ENCODE data around the gene SLC44A4. TPM values are rescaled to one million over a fixed set of nuclear protein-coding genes. Genes with fewer than 3 reads are reported as not detected.

The SLC44A4 gene
- total RNA-seq (2021), result 3.1 to 3.5 TPM (median 3.5 TPM) in 3 replicates
- percentile 26 among the genes with signal in this experiment for Bru-seq, nascent RNA
- long read RNA-seq, experiment 1, partial matches to known transcripts, result 0 of 4 reads
- long read RNA-seq, experiment 1, other reads (novel, unspliced or antisense), result 0 of 4 reads
- long read RNA-seq, experiment 2, partial matches to known transcripts, result 2 of 2 reads
- long read RNA-seq, experiment 2, other reads (novel, unspliced or antisense), result 0 of 2 reads
- long read RNA-seq, experiment 3, result 0 reads

- H3K36me3 Mint-ChIP-seq, result peaks cover 35% of the 10 kb centered on the region
- H3K9me3 Mint-ChIP-seq, result no peaks in the 10 kb centered on the region
- no peaks in the 10 kb centered on the region for H3K27me3 Mint-ChIP-seq (ENCODE audit: low read depth)
- peak within 1 kb of the TSS; percentile 51 for H3K4me3 Mint-ChIP-seq
- H3K4me1 Mint-ChIP-seq, result peaks cover 6% of the 10 kb centered on the region
- POLR2A ChIA-PET, result no interaction called here
- DNase-seq (ENCODE audit: low spot score), result peak; percentile 52
- H3K27ac Mint-ChIP-seq, result peak within 1 kb of the TSS; percentile 94
- 0 out of 2 replicates have a peak, but pooled peaks have one; percentile 50 for TF ChIP-seq ZNF416 (CRISPR knock-in tag; IDR thresholded peaks at IDR 0.05)
- TF ChIP-seq SP1 (CRISPR knock-in tag; conservative IDR thresholded peaks at IDR 0.05), result no peak
- TF ChIP-seq FOXP1 (CRISPR knock-in tag; IDR thresholded peaks at IDR 0.05; ENCODE audit: borderline replicate concordance), result no peak
- CTCF ChIA-PET, result interaction anchor here (0.8 to 2.1 kb wide), 5 partner anchors 9 to 189 kb away, joined by 3 to 7 read pairs (median 3); partner anchors contain the start of gene NEU1
- ATAC-seq, result peak; percentile 77
Measured at GRCh38 chr6:31878726-31879125, at the start of gene SLC44A4. SLC44A4 (minus strand) TSS chr6:31878997; CDS start chr6:31878980, 17 bp downstream.

- no peak overlapping the region for H3K4me3 Mint-ChIP-seq
- no peaks in the 10 kb centered on the region for H3K4me1 Mint-ChIP-seq
- CTCF ChIA-PET, result interaction anchor here (1.7 kb wide), 1 partner anchor 24 kb away, joined by 5 read pairs; no protein-coding TSS in a partner anchor
- TF ChIP-seq FOXP1 (CRISPR knock-in tag; IDR thresholded peaks at IDR 0.05; ENCODE audit: borderline replicate concordance) (no peak), ZBTB21 (CRISPR knock-in tag; IDR thresholded peaks at IDR 0.05; ENCODE audit: borderline replicate concordance) (no peak), CREB1 (CRISPR knock-in tag; IDR thresholded peaks at IDR 0.05) (no peak), ERG (CRISPR knock-in tag; IDR thresholded peaks at IDR 0.05) (no peak), ZNF671 (CRISPR knock-in tag; IDR thresholded peaks at IDR 0.05) (no peak), FOXP4 (CRISPR knock-in tag; IDR thresholded peaks at IDR 0.05) (no peak), ZNF263 (CRISPR knock-in tag; IDR thresholded peaks at IDR 0.05; ENCODE audit: low read depth) (no peak)
- TF ChIP-seq, protein P1, sequence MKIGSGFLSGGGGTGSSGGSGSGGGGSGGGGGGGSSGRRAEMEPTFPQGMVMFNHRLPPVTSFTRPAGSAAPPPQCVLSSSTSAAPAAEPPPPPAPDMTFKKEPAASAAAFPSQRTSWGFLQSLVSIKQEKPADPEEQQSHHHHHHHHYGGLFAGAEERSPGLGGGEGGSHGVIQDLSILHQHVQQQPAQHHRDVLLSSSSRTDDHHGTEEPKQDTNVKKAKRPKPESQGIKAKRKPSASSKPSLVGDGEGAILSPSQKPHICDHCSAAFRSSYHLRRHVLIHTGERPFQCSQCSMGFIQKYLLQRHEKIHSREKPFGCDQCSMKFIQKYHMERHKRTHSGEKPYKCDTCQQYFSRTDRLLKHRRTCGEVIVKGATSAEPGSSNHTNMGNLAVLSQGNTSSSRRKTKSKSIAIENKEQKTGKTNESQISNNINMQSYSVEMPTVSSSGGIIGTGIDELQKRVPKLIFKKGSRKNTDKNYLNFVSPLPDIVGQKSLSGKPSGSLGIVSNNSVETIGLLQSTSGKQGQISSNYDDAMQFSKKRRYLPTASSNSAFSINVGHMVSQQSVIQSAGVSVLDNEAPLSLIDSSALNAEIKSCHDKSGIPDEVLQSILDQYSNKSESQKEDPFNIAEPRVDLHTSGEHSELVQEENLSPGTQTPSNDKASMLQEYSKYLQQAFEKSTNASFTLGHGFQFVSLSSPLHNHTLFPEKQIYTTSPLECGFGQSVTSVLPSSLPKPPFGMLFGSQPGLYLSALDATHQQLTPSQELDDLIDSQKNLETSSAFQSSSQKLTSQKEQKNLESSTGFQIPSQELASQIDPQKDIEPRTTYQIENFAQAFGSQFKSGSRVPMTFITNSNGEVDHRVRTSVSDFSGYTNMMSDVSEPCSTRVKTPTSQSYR (CRISPR knock-in tag; IDR thresholded peaks at IDR 0.05), result no peak
- TF ChIP-seq, protein P2, sequence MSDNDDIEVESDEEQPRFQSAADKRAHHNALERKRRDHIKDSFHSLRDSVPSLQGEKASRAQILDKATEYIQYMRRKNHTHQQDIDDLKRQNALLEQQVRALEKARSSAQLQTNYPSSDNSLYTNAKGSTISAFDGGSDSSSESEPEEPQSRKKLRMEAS (CRISPR knock-in tag; IDR thresholded peaks at IDR 0.05), result no peak
- TF ChIP-seq, protein P3, sequence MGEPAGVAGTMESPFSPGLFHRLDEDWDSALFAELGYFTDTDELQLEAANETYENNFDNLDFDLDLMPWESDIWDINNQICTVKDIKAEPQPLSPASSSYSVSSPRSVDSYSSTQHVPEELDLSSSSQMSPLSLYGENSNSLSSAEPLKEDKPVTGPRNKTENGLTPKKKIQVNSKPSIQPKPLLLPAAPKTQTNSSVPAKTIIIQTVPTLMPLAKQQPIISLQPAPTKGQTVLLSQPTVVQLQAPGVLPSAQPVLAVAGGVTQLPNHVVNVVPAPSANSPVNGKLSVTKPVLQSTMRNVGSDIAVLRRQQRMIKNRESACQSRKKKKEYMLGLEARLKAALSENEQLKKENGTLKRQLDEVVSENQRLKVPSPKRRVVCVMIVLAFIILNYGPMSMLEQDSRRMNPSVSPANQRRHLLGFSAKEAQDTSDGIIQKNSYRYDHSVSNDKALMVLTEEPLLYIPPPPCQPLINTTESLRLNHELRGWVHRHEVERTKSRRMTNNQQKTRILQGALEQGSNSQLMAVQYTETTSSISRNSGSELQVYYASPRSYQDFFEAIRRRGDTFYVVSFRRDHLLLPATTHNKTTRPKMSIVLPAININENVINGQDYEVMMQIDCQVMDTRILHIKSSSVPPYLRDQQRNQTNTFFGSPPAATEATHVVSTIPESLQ (CRISPR knock-in tag; IDR thresholded peaks at IDR 0.05), result no peak
- H3K27ac Mint-ChIP-seq, result no peak overlapping the region
- DNase-seq (ENCODE audit: low spot score) (no peak), ATAC-seq (no peak)
- peaks cover 13% of the 10 kb centered on the region for H3K9me3 Mint-ChIP-seq
- peaks cover 26% of the 10 kb centered on the region for H3K27me3 Mint-ChIP-seq (ENCODE audit: low read depth)
- POLR2A ChIA-PET, result no interaction called here
- H3K36me3 Mint-ChIP-seq, result no peaks in the 10 kb centered on the region
Measured at GRCh38 chr6:31928672-31928939, 49.8 kb upstream of the SLC44A4 start.

All from WTC11 (cell line).